GM21786 (cell line): ENCODE data around the gene ZNF180.
"Not testable (repeated sequence)": the region's sequence is repeated elsewhere in the genome, so short reads cannot be mapped to it uniquely, and the experiment has no call there.

Experiments
- ATAC-seq: cut with Tn5 transposase; IDR thresholded peaks from one replicate; pipeline ENCODE4 v1.9.1; 2021; ENCODE audit not compliant: unreplicated experiment

ZNF180 gene

GRCh38 chr19:44498988-44499387 lies 1.3 kb downstream of the ZNF180 start:
- no peak for ATAC-seq

DNA sequence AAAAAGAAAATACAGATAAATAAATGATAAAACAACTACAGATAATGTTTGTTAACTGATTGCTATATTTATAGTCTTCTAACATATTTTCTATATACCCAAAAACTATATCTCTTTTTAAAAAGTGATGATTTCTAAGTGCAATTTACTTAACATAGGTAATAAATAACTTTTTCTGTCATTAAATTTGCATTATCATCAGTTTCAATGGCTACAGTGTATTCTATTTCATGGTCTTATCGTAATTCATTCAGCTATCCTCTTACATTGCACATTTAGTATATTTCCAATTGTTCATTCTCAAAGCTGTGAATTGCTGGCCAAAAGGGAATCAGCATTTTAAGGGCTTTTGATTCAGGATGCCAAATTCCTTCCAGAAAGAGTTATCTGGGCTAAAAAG lies 3.6 kb downstream of the ZNF180 start:
- no peak for ATAC-seq

- ATAC-seq = no peak
These were observed 23.5 kb downstream of the ZNF180 start for GRCh38 chr19:44476559-44477408.

- not testable (repeated sequence) for ATAC-seq
These were observed 31.6 kb downstream of the ZNF180 start for GRCh38 chr19:44468730-44469129.

DNA sequence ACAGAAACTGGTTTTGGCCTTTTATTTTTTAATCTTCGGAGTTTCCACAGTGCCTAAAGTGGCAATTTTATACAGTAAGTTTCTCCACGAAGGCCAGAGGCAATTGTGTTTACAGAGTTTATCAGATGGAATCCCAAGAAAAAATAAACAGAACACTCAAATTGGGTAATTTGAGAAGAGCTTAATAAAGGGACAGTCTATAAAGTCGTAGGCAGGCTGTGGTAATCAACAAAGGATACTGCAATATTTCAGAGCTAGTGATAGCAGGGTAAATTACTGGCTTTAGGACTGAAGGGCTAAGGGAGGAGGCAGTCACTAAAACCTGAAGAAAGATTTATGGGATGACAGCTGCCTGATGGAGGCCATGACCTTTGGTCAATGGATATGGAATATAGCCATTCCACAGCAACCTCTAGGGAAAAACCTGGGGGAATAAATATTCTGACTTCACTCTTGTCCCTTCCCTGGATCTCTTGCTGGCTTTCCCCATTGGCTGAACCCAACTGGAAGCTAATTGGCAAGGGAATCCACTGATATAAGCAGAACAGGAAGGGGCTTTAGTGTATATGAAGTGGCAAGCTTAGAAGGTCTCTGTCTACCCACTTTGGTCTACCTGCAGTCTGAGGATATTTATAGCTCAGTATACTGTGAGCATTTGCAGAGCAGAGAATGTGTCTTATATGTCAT lies 37.6 kb downstream of the ZNF180 start:
- not testable (repeated sequence) for ATAC-seq

- not testable (repeated sequence) for ATAC-seq
These were observed 44.3 kb downstream of the ZNF180 start for GRCh38 chr19:44456016-44456415.

DNA sequence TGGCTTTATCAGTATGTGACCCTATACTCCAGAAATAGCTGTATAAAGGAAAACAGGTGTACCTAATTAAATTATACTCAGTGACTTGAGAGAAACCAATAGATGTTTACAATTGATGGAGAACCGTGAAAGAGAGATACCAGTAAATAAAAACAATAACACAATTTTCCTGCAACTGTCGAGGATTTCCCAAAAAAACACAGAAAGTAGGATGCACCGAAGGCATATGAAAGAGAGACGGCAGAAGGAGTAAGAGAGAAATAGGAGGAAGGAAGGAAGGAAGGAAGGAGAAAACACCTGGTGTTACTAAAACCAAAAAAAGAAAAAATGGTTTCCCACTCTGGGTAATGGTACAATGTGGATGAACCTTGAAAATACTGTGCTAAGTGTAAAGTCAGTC lies 45.2 kb downstream of the ZNF180 start:
- no peak for ATAC-seq

DNA sequence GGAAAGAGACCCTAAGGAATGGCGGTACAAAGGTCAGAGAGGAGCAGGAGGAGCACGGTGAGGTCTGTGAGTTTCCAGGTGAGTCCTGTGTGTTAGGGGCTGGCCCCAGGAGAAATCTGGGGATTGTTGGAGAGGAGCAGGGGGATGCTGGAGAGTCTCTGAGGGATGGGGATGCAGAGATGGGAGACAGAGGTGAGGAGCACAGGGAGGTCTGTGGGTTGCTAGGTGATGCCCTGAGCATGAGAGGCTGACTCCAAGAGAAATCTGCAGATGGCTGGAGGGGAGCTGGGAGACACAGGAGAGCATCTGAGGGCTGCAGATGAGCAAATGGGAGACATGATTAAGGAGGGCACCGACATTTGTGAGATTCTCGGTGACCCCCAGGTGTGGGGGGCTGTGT lies 48.0 kb downstream of the ZNF180 start:
- ATAC-seq = no peak

DNA sequence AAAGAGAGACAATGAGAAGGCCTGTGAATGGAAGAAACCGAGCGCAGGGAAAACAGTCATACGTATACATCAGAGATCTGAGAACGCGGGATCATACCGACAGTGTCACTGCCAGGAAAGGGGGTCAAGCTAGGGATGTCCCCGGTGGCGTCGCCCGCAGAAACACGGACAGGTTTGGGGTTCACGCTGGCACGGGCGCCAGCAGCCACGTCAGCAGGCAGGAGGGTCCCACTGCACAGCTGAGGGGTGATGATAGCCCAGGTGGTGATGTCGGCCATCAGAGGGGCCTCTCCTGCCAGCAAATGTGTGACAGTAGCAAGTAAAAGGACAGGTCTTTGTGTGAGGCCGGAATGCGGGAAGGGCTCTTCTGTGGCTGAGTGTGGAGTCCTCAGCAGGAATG lies 48.6 kb downstream of the ZNF180 start:
- no peak for ATAC-seq

- ATAC-seq = no peak
These were observed 52.2 kb downstream of the ZNF180 start, which contains the start of gene ZNF229 for GRCh38 chr19:44447916-44448674. Gene ZNF229, minus strand, starts transcription at chr19:44448472. Its CDS starts 5,625 bp downstream, at chr19:44442847.

GRCh38 chr19:44438441-44438840 lies 61.9 kb downstream of the ZNF180 start:
- ATAC-seq = no peak

GRCh38 chr19:44435441-44435840 lies 64.9 kb downstream of the ZNF180 start:
- no peak for ATAC-seq

GRCh38 chr19:44430956-44431355 lies 69.4 kb downstream of the ZNF180 start:
- no peak for ATAC-seq
